Cardiac fibroblast (primary cell): ENCODE results near the gene UNC13D.
A peak's percentile ranks its signal among the peaks of the same experiment; 100 is the strongest.

Experiments
- DNase-seq, 2 donors: peaks; one replicate each; pipeline versions ENCODE4 v3.0.0 to v3.0.0-alpha.2; 2010; ENCODE audit warnings: low read depth in 2 of 2
- H3K4me3 ChIP-seq, 2 donors: replicated peaks in 1 of 2; 1 replicate in 1 of 2; 2 replicates in 1 of 2; pipeline ENCODE4 v1.5.1; 2011; ENCODE audit warnings: low read depth in 2 of 2, low read length in 2 of 2, mild to moderate bottlenecking in 2 of 2, moderate library complexity in 1 of 2
- TF ChIP-seq, protein P1 (sequence below): IDR thresholded peaks from one replicate; pipeline ENCODE4 v1.5.1; 2011; ENCODE audit warnings: low read depth, mild to moderate bottlenecking, low read length, inconsistent platforms

Gene UNC13D

GRCh38 chr17:75799402-75799801 lies 44.8 kb downstream of the UNC13D start:
- no peak overlapping the region for H3K4me3 ChIP-seq
- no peak for DNase-seq
- TF ChIP-seq, protein P1, sequence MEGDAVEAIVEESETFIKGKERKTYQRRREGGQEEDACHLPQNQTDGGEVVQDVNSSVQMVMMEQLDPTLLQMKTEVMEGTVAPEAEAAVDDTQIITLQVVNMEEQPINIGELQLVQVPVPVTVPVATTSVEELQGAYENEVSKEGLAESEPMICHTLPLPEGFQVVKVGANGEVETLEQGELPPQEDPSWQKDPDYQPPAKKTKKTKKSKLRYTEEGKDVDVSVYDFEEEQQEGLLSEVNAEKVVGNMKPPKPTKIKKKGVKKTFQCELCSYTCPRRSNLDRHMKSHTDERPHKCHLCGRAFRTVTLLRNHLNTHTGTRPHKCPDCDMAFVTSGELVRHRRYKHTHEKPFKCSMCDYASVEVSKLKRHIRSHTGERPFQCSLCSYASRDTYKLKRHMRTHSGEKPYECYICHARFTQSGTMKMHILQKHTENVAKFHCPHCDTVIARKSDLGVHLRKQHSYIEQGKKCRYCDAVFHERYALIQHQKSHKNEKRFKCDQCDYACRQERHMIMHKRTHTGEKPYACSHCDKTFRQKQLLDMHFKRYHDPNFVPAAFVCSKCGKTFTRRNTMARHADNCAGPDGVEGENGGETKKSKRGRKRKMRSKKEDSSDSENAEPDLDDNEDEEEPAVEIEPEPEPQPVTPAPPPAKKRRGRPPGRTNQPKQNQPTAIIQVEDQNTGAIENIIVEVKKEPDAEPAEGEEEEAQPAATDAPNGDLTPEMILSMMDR = no peak

DNA sequence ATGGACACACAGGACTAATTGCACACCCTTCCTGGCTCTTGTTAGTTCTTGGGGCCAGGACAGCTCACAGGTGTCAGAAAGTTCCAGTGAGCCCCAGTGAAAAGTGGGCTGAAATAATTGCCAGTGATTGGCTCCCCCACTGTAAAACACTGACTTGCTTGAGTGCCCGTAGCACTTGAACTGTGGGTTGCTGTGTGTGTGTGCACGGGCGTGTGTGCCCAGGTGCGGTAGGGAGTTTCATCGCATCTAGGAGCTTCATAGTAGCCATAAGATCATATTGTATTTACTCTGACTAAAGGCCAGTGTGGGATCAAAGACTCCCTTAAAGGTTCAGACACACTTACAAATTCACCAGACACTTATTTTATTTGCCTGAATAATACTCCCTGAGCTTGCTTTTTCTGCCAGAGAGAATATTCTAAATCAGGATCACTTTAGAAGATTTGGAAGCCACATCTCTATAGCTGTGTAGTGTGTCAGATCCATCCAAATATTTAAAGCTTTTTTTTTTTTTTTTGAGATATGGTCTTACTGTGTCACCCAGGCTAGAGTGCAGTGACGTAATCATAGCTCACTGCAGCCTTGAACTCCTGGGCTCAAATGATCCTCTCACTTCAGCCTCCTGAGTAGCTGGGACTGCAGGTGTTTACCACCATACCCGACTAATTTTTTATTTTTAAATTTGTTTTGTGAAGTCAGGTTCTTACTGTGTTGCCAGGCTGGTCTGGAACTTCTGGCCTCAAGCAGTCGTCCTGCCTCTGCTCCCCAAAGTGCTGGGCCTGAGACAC lies 48.2 kb downstream of the UNC13D start:
- DNase-seq = no peak
- TF ChIP-seq, protein P1 = no peak
- H3K4me3 ChIP-seq = no peak overlapping the region

DNA sequence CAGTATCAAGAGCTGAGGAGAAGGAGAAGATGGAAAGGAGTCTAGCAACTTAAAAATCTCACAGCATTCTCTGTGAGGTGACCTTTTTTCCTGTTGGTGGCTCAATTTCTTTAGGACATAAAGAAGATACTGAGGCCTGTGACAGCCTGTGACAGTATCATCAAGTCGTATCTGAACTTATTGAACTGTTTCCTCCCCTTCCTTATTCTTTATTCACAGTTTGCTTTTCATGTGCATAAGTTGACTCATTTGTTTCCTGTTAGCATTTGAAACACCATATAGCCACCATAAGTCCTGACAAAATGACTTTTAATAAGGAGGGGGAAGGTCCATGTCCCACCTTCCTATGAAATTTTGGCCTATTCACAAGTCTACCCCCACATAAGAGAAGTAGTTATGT lies 50.7 kb downstream of the UNC13D start:
- H3K4me3 ChIP-seq = no peak overlapping the region
- DNase-seq = no peak
- TF ChIP-seq, protein P1 = no peak

- no peak overlapping the region for H3K4me3 ChIP-seq
- TF ChIP-seq, protein P1 = no peak
- no peak for DNase-seq
These were observed 53.0 kb downstream of the UNC13D start for GRCh38 chr17:75791254-75791653.

GRCh38 chr17:75785016-75785890 lies 59.0 kb downstream of the UNC13D start:
- TF ChIP-seq, protein P1 = no peak
- peak; percentile 95 to 97 for DNase-seq

GRCh38 chr17:75784473-75785015 lies 59.7 kb downstream of the UNC13D start, which contains the start of gene UNK:
Gene UNK, plus strand, starts transcription at chr17:75784806. Its CDS starts 75 bp downstream, at chr17:75784881.
- TF ChIP-seq, protein P1 = no peak
- peak within 1 kb of the TSS; percentile 63 to 75 for H3K4me3 ChIP-seq

More at GRCh38 chr17:75785016-75785890, 59.0 kb downstream of the UNC13D start:
- peak overlapping the region; percentile 63 to 75 for H3K4me3 ChIP-seq

More at GRCh38 chr17:75784473-75785015, 59.7 kb downstream of the UNC13D start, which contains the start of gene UNK:
- peak; percentile 100 for DNase-seq
